Fibroblast of skin of right biceps (primary cell): ENCODE results near the gene PIR.

Experiments
- DNase-seq: peaks from one replicate; pipeline ENCODE4 v3.0.0-alpha.2; 2013

PIR gene

GRCh38 chrX:15416133-15416993 is 76.8 kb downstream of the PIR start:
- DNase-seq = peak; percentile 26

GRCh38 chrX:15413101-15413500 is 80.0 kb downstream of the PIR start:
- no peak for DNase-seq

- DNase-seq = no peak
Measured at GRCh38 chrX:15410947-15411346, 82.2 kb downstream of the PIR start.

GRCh38 chrX:15410430-15410829 is 82.7 kb downstream of the PIR start:
- DNase-seq = no peak

DNA sequence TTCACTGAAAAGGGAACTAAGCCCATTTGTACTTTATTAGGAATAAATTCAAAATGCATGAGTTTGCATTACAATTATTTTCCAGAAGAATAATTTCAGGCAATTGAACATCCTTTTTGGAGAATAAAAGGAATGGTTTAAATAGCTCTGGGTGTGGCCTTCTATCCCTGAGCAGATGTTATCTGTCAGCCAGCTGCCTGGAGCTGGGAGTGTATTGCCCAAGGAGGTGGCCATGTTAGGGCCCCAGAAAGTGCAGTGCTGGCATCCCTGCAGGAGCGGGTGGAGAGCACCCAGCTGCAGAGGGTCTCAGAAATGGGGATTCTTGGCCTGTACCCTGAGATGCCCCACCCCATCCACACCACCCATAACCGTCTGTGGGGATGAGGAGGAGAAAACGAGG is 87.3 kb downstream of the PIR start:
- DNase-seq = no peak

DNA sequence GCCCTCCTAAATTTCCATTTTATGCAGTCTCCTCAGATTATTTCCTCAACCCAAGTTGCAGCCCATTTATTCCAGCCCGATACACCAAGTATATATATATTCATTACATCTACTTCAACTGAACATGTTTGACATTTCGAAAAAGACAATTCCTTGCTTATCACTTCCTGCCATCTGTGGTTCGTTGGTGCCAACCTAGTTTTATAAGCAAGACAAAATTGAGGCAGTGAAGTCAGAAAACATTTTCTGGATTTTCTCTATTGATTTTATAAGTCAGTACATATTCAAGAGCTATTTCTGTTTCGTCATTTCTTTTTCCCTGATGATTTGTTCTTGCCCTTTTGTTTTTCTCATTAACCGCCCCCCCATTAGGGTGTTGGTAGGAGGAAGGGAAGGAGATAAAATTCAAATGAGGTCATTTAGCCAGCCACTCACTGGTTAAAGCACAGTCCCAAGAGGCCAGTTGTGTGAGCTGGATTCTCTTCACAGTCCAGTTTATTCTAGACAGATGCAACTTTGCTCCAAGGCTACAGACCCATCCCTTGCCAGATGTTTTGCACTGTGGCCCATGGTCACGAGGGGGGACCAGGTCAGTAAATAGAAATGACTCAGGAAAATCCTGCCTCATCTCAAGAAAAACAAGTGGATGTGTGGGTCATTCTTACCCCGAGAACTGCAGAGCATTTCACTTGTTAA is 88.6 kb downstream of the PIR start:
- no peak for DNase-seq

DNA sequence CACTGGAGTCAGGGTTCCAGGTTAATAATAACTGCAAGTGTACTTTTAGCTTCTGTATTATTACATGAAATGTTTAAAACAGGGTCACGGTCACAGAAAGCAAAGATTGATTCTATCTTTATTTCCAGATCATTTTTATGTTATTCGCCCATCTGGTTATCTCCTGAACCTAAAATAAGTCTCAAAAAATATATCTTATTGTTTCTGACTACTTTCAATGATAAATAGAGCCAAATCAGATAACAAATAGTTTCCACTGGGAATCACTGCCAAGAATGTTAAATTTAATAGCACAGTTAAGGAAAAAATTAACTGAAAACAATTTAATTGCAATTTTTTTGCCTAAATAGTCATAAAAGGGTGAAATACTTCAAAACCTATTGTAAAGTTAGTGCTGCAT is 91.8 kb downstream of the PIR start:
- no peak for DNase-seq

- no peak for DNase-seq
Measured at GRCh38 chrX:15399962-15400391, 93.2 kb downstream of the PIR start.

- no peak for DNase-seq
Measured at GRCh38 chrX:15398874-15399273, 94.3 kb downstream of the PIR start.

GRCh38 chrX:15395789-15396188 is 97.3 kb downstream of the PIR start:
- DNase-seq = no peak

DNA sequence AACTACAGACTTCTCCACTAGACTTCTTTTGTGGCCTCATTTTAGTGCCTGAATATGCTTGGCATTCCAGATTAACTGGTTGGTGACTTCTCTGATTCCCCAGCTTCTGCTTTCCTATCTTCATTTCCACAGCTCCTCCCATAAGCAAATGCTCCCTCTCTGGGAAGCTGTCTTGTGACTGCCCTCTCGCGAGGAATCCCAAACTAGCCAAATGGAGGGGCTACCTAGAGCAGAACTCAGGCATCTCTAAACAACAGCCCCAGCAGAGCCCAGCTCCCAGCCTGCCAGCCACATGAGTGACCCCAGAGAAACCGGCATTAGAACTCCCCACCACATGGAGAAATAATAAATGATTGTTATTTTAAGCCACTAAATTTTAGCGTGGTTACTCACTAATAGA is 101.3 kb downstream of the PIR start:
- no peak for DNase-seq

DNA sequence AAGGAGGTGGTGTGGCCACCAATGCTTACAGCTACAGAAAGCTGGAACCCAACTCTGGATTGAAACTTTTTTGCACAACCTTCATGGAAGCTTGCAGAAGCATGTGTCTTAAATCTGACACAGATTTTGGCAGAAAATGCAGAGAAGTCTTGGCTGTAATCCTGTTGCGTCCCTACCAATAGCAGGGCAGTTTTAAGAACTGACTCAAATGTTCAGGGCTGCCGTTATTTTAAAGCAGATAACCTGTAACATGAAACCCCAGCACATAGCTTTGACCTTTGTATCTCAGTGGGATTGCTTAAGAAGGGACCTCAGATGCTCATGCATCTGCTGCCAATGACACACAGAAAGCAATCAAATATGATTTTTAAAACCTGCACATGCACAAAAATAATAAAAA is 108.8 kb downstream of the PIR start, which contains the start of gene VEGFD:
TSS of gene VEGFD (minus strand) at position 110 of the 400 bp plus-strand sequence. CDS start 467 bp downstream, outside the sequence.
- peak; percentile 48 for DNase-seq

GRCh38 chrX:15382813-15383212 is 110.3 kb downstream of the PIR start:
- DNase-seq = no peak

DNA sequence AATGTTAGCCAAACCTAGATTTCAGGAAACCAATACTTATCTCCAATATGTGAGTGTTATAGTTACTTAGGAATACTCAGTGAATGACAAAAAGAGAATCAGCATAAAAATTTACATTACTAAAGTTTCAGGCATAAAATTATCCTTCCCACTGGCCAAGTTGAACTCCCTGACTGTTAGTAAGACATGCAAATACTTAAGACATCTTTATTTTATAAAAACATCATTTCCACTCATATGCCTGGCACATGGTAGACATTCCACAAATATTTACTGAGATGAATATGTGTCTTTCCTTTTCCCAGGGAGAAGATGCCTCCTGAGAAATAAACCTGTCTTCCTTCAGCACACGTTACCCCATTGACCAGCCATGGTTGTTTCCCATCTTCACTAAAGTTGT is 116.2 kb downstream of the PIR start:
- peak; percentile 53 for DNase-seq

GRCh38 chrX:15373976-15374375 is 119.2 kb downstream of the PIR start:
- DNase-seq = no peak

DNA sequence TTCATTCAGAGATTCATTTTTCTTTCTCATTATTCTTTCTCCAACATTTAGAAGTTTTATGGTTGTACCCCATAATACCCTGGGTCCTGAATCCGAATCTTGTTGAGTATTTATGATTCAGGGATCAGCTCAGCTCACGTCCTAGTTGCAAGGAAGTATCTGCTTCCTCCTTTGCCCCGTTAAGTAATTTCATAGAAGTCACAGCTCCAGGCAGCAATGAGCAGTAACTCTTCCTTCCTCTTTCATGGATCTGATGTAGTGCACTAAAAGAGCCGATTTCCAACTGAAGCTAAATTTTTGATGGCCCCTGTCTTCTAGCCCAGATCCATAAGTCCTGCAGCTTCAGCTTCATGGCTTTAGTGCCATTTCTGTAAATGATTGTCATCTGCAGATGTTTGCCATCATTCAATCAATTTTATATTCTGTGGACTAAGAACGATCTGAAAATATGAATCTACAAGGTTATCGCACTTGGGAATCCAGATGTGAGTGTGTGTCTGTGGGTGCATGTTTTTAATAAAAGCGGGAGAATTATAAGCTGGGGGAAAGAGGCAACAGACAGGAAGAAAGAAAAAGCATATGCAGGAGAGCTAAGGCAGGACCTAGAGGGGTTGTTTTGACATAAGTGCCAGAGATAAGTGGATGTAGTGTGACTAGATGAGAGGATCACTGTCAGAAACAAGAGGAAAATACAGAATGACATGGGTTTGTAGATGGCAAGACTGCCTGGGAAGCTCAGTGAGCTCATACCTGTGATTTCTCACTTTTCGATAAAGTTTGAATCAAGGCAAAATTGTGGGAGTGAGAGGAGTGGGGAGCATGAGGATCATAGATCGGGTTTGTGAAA is 126.4 kb downstream of the PIR start:
- DNase-seq = no peak

- no peak for DNase-seq
Measured at GRCh38 chrX:15359701-15360100, 133.4 kb downstream of the PIR start.

- no peak for DNase-seq
Measured at GRCh38 chrX:15358533-15358932, 134.6 kb downstream of the PIR start.

- no peak for DNase-seq
Measured at GRCh38 chrX:15356444-15356843, 136.7 kb downstream of the PIR start.

DNA sequence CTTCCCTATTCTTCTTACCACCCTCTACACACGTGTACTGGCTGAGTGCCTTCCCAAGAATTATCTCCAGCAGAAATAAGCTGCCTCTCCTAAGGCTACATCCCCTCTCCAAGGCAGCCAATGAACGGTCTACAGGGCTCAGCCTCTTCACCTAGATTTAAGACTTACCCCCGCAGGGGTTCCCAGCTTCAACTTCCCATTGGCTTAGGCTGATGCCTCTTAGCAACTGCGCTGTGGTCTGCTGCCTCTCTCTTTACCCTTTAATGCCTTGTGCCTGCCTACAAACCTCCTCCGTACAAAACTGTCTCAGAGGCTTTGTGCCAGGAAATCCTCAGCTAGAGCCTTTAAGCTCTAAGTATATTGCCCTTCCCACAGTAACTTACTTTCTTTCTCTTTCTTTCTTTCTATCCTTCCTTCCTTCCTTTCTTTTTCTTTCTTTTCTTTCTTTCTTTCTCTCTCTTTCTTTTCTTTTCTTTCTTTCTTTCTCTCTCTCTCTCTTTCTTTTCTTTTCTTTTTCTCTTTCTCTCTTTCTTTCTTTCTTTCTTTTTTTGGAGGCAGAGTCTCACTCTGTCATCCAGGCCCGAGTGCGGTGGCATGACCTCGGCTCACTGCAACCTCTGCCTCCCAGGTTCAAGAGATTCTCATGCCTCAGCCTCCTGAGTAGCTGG is 142.7 kb downstream of the PIR start:
- no peak for DNase-seq

- DNase-seq = peak; percentile 45
Measured at GRCh38 chrX:15349046-15349445, 144.1 kb downstream of the PIR start.

GRCh38 chrX:15345976-15346375 is 147.2 kb downstream of the PIR start:
- no peak for DNase-seq

GRCh38 chrX:15344106-15344505 is 149.0 kb downstream of the PIR start:
- no peak for DNase-seq
